Measurements from ENCODE around the gene HSPA9.
"Not testable (repeated sequence)": the region's sequence is repeated elsewhere in the genome, so short reads cannot be mapped to it uniquely, and the experiment has no call there.

HSPA9 gene

DNA sequence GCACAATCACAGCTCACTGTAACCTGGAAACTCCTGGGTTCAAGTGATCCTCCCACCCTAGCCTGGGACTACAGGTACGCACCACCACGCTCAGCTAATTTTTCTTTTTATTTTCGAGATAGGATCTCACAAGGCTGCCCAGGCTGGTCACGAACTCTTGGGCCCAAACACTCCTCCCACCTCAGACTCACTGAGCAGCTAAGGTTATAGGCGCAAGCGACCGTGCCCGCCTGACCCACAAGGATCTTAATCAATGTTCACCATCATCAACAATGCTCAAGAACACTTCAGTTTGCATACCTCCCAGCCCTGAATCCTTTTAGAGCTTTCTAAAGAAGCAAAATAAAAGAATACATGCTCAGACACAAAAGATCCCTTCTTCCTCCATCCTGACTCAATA is 45.4 kb downstream of the HSPA9 start:
- DNase-seq (ENCODE audit: low read depth in 2 of 2): no peak

GRCh38 chr5:138528744-138529469 is 46.3 kb downstream of the HSPA9 start:
- no peak for DNase-seq (ENCODE audit: low read depth in 2 of 2)

GRCh38 chr5:138528208-138528607 is 47.0 kb downstream of the HSPA9 start:
- no peak for DNase-seq (ENCODE audit: low read depth in 2 of 2)

DNA sequence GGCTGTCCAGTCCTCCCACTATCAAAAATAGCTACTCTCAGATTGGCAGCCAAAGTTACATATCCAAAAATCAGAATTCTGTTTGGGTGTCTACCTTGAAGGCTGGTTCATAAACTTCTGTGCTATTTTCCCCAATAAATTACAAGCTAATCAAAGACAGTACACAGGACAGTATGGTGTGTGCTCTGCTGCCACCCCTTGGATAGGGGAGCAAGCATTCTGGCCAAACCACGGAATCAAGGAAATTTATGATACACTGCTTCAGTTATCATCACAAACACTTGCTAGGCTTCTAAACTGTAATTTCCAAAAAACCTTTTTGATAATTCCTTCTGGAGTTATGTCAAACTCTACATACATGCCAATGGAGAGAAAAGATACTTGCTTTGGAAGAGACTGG is 48.0 kb downstream of the HSPA9 start:
- DNase-seq (ENCODE audit: low read depth in 2 of 2): no peak

GRCh38 chr5:138523406-138523805 is 51.8 kb downstream of the HSPA9 start:
- DNase-seq (ENCODE audit: low read depth in 2 of 2): no peak

DNA sequence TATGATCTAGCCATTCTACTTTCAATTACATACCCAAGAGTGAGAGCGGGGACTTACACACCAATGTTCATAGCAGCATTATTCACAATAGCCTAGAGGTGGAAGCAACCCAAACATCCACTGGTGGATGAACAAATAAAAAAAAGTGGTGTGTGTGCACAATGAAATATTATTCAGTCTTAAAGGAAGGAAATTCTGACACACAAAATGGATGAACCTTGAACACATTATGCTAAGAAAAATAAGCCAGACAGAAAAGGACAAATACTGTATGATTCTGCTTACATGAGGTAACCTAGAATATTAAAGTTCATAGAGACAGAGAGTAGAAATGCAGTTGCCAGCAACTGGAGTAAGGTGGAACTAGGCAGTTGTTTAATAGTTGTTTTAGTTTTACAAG is 54.2 kb downstream of the HSPA9 start:
- no peak for DNase-seq (ENCODE audit: low read depth in 2 of 2)

- DNase-seq (ENCODE audit: low read depth in 2 of 2): no peak
Measured at GRCh38 chr5:138517437-138517836, 57.8 kb downstream of the HSPA9 start.

- no peak for DNase-seq (ENCODE audit: low read depth in 2 of 2)
Measured at GRCh38 chr5:138515556-138516245, 59.5 kb downstream of the HSPA9 start.

- no peak for DNase-seq (ENCODE audit: low read depth in 2 of 2)
Measured at GRCh38 chr5:138514021-138514420, 61.2 kb downstream of the HSPA9 start.

- DNase-seq (ENCODE audit: low read depth in 2 of 2): no peak
Measured at GRCh38 chr5:138508958-138509357, 66.2 kb downstream of the HSPA9 start.

DNA sequence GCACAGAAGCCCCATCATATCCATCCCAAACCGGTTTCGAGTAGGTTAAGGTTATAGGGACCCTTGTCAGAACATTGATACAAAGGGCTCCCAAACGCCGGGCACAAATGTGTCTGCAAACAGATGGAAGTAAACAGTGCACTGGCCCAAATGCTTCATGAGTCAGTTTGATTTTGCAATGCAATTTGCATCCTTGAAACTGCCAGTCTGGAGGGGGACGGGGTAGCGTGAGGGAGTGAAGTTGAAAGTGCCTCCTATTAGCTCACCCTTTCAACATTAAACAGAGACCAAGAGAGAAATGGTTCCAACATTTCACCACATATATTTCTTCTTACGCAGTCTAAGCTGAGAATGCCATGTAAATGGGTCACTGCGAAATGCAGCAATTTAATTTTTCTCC is 67.7 kb downstream of the HSPA9 start:
- DNase-seq (ENCODE audit: low read depth in 2 of 2): not testable (repeated sequence)

DNA sequence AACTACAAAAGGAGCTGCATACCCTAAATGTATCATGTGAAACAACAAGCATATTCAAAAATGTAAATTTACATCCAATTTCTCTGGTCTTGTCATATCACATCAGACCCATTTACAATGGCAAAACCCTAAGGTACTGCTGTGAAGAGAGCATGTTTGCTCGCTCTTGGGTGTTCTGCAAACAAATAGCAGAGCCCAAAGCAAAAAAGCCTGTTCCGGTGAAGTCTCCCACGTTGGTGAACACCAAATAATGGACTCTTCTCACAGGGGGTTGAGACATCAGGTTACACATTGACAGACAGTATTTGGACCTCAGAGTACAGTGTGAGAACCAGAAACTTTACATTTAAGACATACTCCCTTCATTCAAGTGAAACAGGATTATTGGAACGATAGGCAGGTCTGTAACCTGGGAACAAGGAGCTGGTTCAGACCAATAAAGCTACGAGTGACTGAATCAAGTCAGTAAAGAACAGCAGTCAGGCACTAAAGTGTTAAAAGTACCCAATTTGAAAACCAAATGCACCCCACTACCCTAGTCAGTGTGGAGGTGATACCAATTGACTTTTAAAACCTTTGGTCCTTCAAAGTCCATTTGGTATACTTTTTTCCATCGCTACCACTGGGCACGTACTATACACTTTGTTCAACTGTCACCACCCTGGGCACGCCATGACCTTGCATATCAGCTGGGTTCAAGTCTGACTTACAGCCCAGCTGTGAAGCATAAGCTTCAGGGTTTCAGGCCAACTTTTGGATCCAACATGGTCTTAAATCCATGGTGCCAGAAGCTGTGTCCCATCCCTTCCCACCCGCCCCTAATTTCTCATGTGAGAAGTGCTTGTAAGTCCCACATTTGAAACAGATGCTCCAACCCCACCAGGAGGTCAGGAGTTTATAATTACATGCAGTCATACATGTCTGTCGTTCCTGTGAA is 68.6 kb downstream of the HSPA9 start:
- DNase-seq (ENCODE audit: low read depth in 2 of 2): no peak

GRCh38 chr5:138504799-138505198 is 70.4 kb downstream of the HSPA9 start:
- no peak for DNase-seq (ENCODE audit: low read depth in 2 of 2)
